Measurements from ENCODE around the gene MRAP2.
"Not testable (repeated sequence)": the region's sequence is repeated elsewhere in the genome, so short reads cannot be mapped to it uniquely, and the experiment has no call there.

Gene MRAP2

GRCh38 chr6:84033523-84034451 is at the start of gene MRAP2:
TSS of gene MRAP2 (plus strand) at chr6:84033772. CDS start at chr6:84055319, 21,547 bp downstream.
- DNase-seq: no peak

GRCh38 chr6:83984411-83984810 is 49.2 kb upstream of the MRAP2 start:
- DNase-seq: no peak

GRCh38 chr6:83985308-83985713 is 48.3 kb upstream of the MRAP2 start:
- DNase-seq: no peak

DNA sequence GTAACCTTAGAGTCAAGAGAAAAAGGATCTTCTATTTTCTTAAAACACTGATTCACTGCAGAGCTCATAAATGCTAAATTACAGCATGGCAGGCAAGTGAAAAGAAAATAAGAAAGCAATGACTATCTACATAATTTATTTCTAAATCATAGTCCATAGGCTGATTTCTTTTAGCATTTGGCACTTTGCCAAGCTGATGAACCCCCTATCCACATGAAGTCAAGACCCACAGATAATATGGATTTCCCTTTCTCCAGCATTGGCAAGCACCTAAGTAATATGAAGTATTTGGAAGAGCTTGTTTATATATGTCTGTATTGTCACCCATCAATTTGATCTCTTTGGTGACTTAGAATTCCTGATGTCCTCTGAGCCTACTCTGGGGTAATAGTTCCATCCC is 47.9 kb upstream of the MRAP2 start:
- DNase-seq: no peak

- no peak for DNase-seq
Measured at GRCh38 chr6:83998021-83998584, 35.5 kb upstream of the MRAP2 start.

DNA sequence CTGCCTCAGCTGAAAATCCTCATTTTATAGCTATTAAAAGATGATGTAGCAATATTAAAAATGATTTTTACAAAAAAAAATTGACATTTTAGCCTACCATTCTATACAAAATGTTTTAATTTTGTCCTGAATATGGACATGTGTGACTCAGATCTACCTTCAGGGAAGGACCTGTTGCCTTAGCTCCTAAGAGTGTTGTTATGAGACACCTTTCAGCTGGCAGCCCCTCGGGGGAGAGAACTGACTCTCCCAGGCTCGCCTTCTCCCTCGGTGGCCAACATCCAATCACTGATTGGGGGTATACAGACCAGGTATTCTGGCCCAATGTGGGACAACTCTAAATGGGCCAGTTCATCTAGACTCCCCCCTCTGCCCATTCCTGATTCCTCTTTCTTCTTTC is 32.5 kb upstream of the MRAP2 start:
- no peak for DNase-seq

DNA sequence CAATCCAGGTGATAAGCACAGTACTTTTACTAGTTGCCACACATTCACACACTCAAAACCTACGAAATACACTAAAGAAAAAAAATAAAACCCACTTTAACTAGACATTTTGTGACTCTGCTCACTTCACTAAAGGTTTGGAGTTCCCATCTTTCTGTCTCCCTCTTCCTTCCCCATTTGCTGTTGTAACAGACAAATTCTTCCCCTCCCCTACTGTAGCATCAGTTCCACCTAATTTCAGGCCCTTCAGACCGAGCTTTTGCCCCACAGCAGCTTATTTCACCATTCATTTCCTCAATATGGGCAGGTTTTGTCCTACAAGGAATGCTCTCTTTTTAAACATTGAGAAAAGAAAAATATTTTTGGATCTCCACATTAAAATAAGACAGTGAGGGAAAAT is 31.3 kb upstream of the MRAP2 start:
- no peak for DNase-seq

DNA sequence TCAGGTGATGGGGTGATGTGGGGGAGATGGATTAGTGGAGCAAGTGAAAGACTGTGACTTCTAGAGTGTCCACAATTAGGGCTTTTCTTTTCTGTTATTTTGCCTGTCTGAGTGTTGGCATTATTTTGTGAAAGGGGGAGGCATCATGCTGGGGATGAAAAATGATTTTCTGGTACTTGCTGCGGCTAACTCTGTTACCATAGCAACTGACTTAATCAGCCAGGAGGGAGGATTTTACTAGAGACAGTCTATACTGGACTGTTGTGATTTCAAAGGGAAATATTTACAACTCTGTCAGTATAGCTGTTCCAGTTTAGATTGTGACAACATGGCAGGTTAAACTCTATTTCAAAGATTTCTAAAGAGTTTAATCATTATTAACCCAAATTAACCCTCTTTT is 30.4 kb upstream of the MRAP2 start:
- no peak for DNase-seq

DNA sequence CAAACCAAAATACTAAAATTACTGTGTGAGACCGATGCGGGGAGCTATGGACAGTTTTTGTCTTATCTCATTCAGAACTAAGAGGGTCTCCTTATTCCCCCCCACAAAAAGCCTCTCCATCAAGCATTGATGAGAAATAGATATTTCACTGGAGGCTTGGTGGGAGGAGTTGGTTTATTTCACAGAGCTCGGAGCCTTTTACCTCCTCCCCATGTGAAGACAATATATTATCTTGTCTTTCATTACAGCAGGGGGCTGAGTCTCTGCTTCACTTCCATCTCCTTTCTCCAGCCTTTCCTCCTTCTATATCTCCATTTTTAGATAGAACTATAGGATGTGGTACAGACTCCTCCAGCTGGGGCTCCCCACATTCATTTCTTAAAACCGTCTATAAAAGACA is 29.9 kb upstream of the MRAP2 start:
- no peak for DNase-seq

DNA sequence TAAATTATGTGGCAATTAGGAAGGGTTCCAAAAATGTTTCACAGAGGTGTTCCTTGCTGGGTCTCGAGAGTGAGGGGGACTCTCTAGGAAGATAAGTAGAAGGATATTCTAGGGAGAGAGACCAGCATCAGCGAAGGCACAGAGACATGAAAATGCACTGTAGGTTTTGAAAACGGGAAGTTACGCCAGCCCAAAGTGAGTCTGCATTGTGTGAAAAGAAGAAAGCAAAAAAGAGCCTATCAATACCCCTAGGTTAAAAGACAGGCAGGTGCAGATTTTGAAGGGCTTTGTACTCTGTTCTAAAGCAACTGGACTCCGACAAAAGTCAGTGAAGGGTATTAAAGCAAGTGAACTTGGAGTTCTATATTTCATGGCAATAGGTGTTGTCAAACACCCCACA is 25.7 kb upstream of the MRAP2 start:
- DNase-seq: no peak

DNA sequence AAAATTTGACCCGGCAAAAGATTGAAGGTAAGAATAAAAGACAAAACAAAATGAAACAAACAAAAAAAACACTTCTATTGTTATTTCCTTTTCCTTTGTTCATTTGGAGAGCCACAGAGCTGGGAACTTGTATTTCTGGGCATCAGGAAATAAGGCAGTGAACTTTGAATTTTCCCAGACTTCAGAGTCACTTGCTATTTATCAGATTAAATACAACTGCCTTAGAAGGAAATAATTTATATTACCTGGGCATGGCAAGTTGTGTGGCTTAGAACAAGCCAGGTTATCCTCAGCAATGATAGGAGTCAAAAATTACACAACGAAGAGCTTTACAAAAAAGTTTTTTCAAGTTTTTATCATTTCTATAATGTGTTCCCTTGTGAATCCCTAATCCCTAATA is 20.2 kb upstream of the MRAP2 start:
- no peak for DNase-seq

DNA sequence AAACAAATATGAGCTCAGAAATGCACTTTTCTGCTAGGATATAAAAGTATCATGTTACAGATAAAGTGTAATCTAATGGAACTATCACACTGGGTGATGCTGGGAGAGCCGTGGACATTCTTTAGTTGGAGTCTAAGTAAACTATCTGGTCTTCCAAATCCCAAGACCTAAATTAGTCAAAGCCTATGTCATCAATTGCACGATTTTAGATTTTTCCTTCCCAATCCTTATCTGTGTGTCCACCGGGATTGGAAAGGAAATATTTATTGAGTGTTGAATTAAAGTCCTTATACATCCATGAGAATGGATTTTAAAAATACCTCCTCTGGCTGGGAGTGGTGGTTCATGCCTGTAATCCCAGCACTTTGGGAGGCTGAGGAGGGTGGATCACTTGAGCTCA is 19.6 kb upstream of the MRAP2 start:
- DNase-seq: no peak

GRCh38 chr6:84016029-84016428 is 17.5 kb upstream of the MRAP2 start:
- DNase-seq: no peak

DNA sequence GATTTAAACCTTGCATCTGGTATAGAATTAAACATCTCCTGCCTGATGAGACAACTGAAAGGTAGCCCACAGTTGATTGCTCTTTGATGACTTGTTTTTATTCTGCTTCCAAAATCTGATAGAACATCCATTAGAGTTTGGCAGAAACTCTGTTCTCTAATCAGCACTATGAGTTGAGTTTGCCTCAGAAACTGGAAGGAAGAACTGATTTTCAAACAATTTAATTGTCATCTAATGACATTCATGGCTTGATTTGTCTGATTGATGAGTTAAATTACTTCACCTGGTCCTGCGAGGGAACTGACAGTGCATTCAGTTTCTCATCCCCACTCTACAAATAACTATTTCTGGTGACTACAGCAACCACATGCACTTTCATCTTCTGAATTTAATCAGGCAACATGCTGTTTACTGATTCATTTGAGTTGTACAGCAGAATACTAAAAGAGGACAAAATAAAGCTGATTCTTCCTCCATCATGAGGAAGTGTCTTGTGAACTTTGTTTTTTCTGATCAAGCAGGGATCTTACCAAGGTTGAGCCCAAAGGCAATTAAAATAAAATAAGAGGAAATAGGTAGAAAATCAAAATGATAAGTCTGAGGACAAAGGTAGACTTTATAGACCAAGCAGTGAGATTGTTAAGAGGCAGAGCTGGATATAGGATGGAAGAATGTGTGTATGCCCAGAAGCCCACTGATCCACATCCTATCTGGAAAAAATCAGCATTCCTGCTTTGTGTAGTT is 15.7 kb upstream of the MRAP2 start:
- DNase-seq: no peak

DNA sequence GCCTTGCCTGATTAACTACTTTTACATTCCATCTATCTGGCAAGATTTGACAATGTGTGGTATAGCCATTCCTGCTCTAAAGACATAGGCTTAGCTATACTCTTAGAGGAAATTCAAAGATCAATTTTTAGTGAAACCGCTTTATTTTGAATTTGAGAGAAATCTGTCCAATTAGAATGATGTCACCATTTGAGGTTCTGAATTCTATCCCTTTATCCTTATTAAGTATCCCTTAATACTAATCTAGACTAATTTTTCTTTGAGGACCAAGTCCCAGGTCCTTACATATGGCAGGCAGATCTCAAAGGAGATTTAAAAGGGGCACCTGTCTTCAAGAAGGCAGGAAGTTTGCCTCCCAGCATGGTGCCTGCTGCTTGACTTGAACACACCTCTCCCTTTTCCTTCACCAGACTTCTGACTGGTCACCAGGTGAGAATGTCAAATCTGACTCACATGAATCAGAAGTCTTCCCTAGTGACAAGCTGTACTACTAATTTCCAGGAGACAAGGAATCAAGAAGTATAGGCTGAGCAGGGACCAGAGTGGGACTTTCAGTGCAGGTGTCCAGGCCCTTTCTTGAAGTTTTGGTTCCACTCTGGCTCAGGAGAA is 15.0 kb upstream of the MRAP2 start:
- DNase-seq: no peak

GRCh38 chr6:84019141-84019841 is 14.3 kb upstream of the MRAP2 start:
- DNase-seq: no peak

GRCh38 chr6:84019842-84020211 is 13.7 kb upstream of the MRAP2 start:
- no peak for DNase-seq

- no peak for DNase-seq
Measured at GRCh38 chr6:84021625-84022024, 11.9 kb upstream of the MRAP2 start.

- peak; percentile 57 for DNase-seq
Measured at GRCh38 chr6:84026721-84027164, 6.8 kb upstream of the MRAP2 start.

DNA sequence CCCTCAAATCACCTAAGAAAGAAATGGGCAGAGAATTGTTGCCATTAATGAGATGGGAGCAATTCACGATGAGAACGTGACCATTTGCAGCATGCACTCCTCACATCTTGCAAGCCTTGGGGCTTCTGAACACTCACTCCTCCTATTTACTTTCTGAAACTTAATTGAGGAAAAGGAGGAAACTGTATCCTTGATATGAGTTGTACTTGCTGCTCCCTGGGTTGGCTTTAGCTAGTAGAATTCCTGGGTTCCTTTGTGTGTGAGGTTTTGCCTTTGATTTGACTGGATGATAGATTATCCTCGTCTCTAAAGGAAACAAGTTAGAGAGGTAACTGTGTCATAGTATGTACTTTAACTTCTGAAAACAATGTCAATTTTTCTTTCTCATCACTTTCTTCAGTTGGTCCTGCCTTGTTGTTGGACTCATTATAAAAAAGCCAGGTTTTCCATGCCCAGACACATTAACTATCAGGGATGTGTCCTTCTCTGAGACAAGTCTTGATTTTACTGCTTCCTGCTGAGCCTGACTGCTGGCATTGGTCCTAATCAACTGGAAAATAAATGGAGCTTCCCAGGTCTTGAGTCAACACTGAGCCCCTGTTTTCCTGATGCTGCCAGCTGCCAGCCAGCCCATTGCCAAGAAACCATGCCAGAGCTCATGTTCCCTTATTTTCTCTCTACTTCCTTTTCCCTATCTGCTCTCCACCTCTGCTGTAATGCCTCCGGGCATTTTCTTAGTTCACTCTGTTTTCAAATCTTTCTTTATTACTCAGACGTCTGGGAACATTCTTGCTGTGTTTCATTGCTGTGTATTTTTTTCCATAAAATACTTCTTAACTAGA is 6.0 kb upstream of the MRAP2 start:
- peak; percentile 94 for DNase-seq

GRCh38 chr6:84028350-84028749 is 5.2 kb upstream of the MRAP2 start:
- DNase-seq: no peak

GRCh38 chr6:84032000-84032399 is 1.6 kb upstream of the MRAP2 start:
- not testable (repeated sequence) for DNase-seq
